GM08714 (cell line): ENCODE measurements around the gene EXD2.
"Not testable (repeated sequence)": the region's sequence is repeated elsewhere in the genome, so short reads cannot be mapped to it uniquely, and the experiment has no call there.

Experiments used
- H3K4me3 ChIP-seq: fragments of 200-500 bp; sonication (Bioruptor generic); 2 replicates; pipeline ENCODE4 v1.5.1; 2014; ENCODE audit warnings: mild to moderate bottlenecking, low read length, inconsistent platforms
- ZNF274 ChIP-seq: IDR thresholded peaks from 2 replicates; pipeline ENCODE4 v1.6.1; 2012; ENCODE audit warnings: mild to moderate bottlenecking, low read depth, low read length

EXD2 gene

GRCh38 chr14:69270795-69271708 lies 79.8 kb downstream of the EXD2 start:
- H3K4me3 ChIP-seq, result no peak overlapping the region
- no peak for TF ChIP-seq ZNF274

- no peak overlapping the region for H3K4me3 ChIP-seq
- TF ChIP-seq ZNF274, result no peak
These were observed 83.0 kb downstream of the EXD2 start for GRCh38 chr14:69274321-69274720.

GRCh38 chr14:69275331-69275730 lies 84.0 kb downstream of the EXD2 start:
- H3K4me3 ChIP-seq, result no peak overlapping the region
- no peak for TF ChIP-seq ZNF274

GRCh38 chr14:69277356-69277755 lies 86.1 kb downstream of the EXD2 start:
- H3K4me3 ChIP-seq, result not testable (repeated sequence)

- no peak overlapping the region for H3K4me3 ChIP-seq
- TF ChIP-seq ZNF274, result no peak
These were observed 89.5 kb downstream of the EXD2 start for GRCh38 chr14:69280746-69281291.

- no peak for TF ChIP-seq ZNF274
These were observed 90.3 kb downstream of the EXD2 start for GRCh38 chr14:69281450-69282169.

GRCh38 chr14:69282448-69282847 lies 91.2 kb downstream of the EXD2 start:
- no peak overlapping the region for H3K4me3 ChIP-seq
- TF ChIP-seq ZNF274, result no peak

More at GRCh38 chr14:69281450-69282169, 90.3 kb downstream of the EXD2 start:
- no peak overlapping the region for H3K4me3 ChIP-seq

- TF ChIP-seq ZNF274, result no peak
- no peak overlapping the region for H3K4me3 ChIP-seq
These were observed 92.9 kb downstream of the EXD2 start for GRCh38 chr14:69284170-69284569.

- no peak overlapping the region for H3K4me3 ChIP-seq
- TF ChIP-seq ZNF274, result no peak
These were observed 94.5 kb downstream of the EXD2 start for GRCh38 chr14:69285661-69286255.

- no peak for TF ChIP-seq ZNF274
- H3K4me3 ChIP-seq, result no peak overlapping the region
These were observed 96.1 kb downstream of the EXD2 start for GRCh38 chr14:69287098-69288010.

GRCh38 chr14:69288011-69288771 lies 96.9 kb downstream of the EXD2 start:
- no peak for TF ChIP-seq ZNF274
- H3K4me3 ChIP-seq, result no peak overlapping the region

GRCh38 chr14:69288956-69289705 lies 97.8 kb downstream of the EXD2 start:
- no peak overlapping the region for H3K4me3 ChIP-seq
- no peak for TF ChIP-seq ZNF274
